ENCODE data around the gene SLC5A5.

Gene SLC5A5

DNA sequence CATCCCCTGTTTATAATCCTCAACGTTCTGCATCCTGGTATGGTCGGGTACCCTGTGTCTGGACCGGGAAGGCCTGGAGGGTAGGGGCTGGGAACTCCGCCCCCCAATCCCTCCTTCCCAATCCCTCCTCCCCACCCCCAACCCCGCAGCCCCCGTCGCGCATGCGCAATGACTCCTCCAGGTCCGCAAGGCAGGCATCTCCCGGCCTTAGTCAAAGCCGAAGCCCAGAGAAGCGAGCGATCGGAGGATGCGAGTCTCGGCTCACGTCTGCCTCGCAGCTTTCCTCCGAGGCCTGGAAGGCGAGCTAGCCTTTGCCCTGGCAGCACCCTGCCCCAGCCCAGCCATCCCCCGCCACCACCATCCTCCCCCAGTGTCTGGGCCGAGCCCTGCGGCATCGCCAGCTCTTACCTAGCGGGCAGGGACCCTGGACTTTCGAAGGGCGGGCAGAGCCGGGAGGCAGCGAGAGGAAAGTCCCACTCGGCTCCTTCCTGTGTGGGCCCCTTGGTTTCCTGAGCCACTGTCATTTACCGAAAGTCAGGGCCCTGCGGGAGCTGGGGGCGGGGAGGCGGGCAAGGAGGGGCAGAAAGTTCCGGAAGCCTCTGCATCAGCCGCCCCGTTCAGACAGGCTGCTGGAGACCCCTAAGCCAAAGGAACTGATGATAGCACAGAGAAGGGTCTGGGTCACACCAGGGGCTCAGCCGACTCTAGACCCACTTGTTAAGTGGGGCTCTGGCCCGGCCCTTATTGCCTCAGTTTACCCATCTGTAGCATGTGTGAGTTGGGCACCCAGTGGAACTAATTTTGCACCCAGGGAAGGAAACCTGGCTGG lies 24.0 kb upstream of the SLC5A5 start, which contains the start of gene JAK3:
Gene JAK3, minus strand, starts transcription at position 445 of the 829 bp plus-strand sequence. CDS start 3,565 bp downstream, outside the sequence.
- TF ChIP-seq, protein P1, sequence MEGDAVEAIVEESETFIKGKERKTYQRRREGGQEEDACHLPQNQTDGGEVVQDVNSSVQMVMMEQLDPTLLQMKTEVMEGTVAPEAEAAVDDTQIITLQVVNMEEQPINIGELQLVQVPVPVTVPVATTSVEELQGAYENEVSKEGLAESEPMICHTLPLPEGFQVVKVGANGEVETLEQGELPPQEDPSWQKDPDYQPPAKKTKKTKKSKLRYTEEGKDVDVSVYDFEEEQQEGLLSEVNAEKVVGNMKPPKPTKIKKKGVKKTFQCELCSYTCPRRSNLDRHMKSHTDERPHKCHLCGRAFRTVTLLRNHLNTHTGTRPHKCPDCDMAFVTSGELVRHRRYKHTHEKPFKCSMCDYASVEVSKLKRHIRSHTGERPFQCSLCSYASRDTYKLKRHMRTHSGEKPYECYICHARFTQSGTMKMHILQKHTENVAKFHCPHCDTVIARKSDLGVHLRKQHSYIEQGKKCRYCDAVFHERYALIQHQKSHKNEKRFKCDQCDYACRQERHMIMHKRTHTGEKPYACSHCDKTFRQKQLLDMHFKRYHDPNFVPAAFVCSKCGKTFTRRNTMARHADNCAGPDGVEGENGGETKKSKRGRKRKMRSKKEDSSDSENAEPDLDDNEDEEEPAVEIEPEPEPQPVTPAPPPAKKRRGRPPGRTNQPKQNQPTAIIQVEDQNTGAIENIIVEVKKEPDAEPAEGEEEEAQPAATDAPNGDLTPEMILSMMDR (IDR thresholded peaks at IDR 0.05; ENCODE audit: low read depth, low read length): no peak
- H3K4me3 ChIP-seq (ENCODE audit: low read depth, low read length): no peak within 1 kb of the TSS

DNA sequence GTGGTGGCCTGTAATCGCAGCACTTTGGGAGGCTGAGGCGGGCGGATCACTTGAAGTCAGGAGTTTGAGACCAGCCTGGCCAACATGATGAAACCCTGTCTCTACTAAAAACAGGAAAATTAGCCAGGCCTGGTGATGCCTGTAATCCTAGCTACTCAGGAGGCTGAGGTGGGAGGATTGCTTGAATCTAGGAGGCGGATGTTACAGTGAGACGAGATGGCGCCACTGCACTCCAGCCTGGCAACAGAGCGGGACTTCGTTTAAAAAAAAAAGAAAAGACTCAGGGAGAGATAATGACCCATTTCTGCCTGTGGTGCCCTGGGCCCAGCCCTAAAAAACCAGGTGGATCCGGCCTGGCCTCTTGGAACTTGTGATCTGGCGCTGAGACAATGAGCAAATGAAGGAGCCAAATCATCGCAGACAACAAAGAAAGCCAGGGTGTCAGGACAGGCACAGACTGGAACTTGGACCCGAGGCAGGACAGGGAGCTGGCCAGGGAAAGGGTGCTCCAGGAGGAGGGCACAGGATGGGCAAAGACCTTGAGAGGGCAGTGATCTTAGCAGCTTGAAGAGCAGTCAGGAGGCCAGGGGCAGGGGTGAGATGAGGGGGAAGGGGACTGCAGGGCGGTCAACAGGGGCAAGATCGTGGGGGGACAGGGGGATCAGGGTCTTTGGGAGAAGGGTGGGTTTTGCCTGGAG lies 23.0 kb upstream of the SLC5A5 start:
- TF ChIP-seq, protein P1 (IDR thresholded peaks at IDR 0.05; ENCODE audit: low read depth, low read length): no peak
- H3K4me3 ChIP-seq (ENCODE audit: low read depth, low read length): no peak overlapping the region

DNA sequence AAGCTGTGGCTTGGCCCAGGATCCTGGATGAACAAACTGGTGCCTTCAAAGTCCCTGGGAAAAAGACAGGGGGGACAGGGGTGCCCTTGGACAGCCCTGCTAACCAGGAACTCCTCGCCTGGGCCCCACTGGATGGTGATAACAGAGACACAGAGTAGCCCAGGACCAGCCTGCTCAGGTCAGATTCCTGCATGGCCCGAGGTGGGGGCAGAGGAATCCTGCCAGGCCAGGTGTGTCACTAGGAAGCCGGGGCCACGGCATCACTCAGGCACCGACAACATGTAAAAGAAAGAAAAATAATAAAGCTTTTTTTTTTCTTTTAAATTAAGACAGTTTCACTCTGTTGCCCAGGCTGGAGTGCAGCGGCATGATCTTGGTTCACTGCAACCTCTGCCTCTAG lies 17.7 kb upstream of the SLC5A5 start:
- no peak overlapping the region for H3K4me3 ChIP-seq (ENCODE audit: low read depth, low read length)
- TF ChIP-seq, protein P1 (IDR thresholded peaks at IDR 0.05; ENCODE audit: low read depth, low read length): no peak

DNA sequence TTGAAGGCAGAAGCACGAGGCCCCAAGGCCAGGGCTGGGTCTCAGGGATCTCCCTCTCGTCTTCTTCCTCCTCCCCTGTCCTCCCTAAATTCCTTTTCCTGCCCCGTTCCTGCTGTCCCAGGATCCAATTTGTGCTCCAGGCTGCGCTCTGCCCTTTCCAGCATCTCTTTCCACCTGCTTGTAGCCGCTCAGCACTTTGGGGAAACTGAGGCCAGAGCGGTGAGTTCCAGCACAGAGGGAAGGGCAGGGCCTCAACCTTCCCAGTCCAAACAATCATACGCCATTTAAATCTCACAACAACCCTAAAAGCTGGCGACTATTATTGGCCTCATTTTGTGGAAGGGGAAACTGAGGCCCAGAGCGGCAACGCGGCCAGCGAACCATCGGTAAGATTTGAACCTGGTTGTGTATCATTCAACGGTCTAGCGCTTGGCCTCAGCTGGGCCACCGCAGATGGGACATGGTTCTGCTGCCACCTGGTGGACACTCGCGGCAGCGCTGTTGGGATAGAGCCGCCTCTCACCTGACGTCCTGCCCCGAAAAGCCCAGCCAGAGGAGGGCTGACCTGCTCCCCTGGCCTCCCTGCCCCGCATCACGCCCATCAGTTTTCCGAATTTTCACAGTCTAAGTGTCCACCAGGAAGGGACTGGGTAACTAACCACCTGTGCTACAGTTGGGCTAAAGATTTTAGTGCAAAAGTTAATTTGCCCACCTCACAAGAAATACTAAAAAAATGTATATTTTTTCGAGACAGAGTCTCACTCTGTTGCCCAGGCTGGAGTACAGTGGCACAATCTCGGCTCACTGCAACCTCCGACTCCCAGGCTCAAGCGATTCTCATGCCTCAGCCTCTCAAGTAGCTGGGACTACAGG lies 16.2 kb upstream of the SLC5A5 start:
- no peak overlapping the region for H3K4me3 ChIP-seq (ENCODE audit: low read depth, low read length)
- TF ChIP-seq, protein P1 (IDR thresholded peaks at IDR 0.05; ENCODE audit: low read depth, low read length): peak; percentile 96

DNA sequence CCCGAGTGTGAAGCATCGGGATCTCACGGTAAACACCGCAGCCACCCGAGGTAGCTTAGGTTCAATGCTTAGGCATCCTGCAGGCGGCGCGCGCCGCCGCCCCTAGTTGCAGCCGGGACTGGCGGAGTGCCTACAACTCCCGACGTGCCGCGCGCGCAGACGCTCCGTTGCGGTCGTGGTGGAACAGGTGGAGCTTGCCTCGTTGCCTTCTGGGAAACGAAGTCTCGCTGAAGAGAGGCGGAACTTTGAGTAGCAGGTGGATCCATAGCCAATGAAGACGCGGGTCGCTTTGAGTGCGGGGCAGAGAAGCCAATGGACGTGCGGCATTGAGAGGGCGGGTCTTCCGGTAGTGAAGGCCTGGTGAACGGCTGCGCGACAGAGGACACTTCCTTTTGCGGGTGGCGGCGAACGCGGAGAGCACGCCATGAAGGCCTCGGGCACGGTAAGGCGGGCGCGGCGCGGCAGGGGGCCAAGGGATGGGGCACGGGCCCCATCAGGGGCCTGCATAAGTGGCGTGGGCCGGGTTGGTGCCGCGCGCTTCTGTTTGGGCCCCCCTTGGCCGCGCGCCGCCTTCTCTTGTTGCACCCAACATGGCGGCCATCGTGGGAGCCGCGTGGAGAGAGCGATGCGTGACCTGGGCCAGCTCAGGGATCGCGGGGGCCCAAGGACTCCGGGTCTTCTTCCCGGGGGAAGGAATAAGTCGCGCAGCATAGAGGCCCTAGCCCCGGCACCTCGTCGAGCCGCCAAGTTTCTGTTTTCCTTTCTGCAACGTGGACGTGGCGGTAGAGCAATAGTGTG lies 12.0 kb upstream of the SLC5A5 start, which contains the start of gene RPL18A:
Gene RPL18A, plus strand, starts transcription at position 378 of the 798 bp plus-strand sequence. Its CDS starts 47 bp downstream, at position 425.
- H3K4me3 ChIP-seq (ENCODE audit: low read depth, low read length): peak within 1 kb of the TSS; percentile 100
- TF ChIP-seq, protein P1 (IDR thresholded peaks at IDR 0.05; ENCODE audit: low read depth, low read length): peak; percentile 76

DNA sequence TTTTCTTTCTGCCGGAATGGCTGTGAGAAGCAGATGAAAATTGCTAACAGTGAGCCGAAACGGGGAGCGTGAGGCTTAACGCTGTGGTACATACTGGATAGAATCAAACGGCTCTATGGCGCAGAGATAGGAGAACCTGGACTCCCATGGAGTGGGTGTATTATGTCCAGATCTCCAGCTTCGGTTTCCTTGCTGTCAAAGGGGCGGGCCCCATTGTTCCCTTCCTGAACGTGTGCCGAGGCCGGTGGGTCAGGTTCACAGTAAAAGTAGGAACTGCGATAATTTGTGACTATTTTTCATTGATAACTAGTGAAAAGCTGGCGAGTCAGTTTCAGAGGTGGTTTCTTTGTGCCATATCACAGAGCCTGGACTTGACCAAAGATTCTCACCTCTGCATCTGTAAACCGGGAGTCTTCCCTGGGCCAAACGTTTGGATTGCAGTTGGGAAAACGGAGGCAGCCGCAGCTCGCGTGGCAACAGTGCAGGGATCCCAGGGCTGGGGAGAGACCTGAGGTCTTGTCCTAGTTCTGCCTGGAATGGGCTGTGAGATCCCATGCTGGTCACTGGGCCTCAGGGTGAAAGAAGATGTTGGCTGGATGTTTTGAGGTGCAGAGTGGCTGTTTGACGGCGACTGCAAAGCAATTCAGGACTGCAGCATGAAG lies 11.3 kb upstream of the SLC5A5 start:
- TF ChIP-seq, protein P1 (IDR thresholded peaks at IDR 0.05; ENCODE audit: low read depth, low read length): no peak
- H3K4me3 ChIP-seq (ENCODE audit: low read depth, low read length): peak overlapping the region; percentile 100
